ENCODE results near the gene HNRNPDL.
"Not testable (repeated sequence)": the region's sequence is repeated elsewhere in the genome, so short reads cannot be mapped to it uniquely, and the experiment has no call there.

HNRNPDL gene

DNA sequence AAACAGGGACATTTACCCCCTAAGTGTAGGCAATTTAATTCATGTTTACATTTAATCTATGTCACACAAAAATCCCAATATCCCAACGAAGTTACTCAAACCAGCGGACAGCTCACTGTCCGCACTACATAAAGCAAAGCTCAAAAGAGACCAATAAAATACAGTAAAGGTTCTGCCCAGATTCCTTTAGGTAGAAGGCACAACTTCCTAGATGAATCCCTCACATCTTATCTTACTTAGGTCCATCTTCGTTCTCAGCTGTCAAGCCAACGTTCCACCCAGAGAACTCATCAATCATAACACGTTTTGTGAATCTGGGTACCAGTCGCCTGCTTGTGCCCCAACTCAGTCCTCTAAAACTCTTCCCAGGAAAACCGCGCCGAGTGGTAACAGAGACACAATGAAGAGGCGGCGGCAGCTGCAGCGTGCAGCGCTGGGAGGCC, 1.7 kb downstream of the HNRNPDL start:
- Mint-ChIP-seq H3K27me3 (no peaks in the 10 kb centered on the region), H3K4me3 (peak overlapping the region; percentile 98), H3K36me3 (peaks cover 21% of the 10 kb centered on the region), H3K9me3 (no peaks in the 10 kb centered on the region), H3K27ac (peak overlapping the region; percentile 96), H3K4me1 (peaks cover 26% of the 10 kb centered on the region)
- no peak for ATAC-seq (ENCODE audit: low read depth)
- DNase-seq (ENCODE audit: low spot score in 2 of 2) = no peak

DNA sequence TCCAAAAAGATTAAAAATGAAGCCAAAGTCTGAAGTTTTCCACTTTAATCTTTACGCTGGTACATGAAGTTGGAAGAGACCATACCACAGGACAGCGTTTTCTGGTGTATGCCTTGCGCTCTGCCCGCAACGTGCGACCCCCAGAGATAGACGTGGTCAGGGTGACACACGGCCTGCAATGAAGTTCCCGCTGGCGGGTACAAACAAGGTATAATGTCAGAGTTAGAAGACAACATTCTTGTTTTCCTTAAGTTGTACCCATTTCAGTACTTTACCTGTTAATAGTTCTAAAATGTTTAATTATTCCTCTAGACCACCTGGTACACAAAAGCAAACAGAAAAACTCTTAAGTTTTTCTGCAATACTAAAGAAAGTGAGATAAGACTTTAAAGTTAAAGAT, 4.8 kb downstream of the HNRNPDL start:
- no peaks in the 10 kb centered on the region for H3K27me3 Mint-ChIP-seq
- no peak overlapping the region for H3K4me3 Mint-ChIP-seq
- DNase-seq (ENCODE audit: low spot score in 2 of 2) (no peak), ATAC-seq (ENCODE audit: low read depth) (no peak)
- H3K9me3 Mint-ChIP-seq = no peaks in the 10 kb centered on the region
- H3K4me1 Mint-ChIP-seq = peaks cover 23% of the 10 kb centered on the region
- peaks cover 28% of the 10 kb centered on the region for H3K36me3 Mint-ChIP-seq
- no peak overlapping the region for H3K27ac Mint-ChIP-seq

DNA sequence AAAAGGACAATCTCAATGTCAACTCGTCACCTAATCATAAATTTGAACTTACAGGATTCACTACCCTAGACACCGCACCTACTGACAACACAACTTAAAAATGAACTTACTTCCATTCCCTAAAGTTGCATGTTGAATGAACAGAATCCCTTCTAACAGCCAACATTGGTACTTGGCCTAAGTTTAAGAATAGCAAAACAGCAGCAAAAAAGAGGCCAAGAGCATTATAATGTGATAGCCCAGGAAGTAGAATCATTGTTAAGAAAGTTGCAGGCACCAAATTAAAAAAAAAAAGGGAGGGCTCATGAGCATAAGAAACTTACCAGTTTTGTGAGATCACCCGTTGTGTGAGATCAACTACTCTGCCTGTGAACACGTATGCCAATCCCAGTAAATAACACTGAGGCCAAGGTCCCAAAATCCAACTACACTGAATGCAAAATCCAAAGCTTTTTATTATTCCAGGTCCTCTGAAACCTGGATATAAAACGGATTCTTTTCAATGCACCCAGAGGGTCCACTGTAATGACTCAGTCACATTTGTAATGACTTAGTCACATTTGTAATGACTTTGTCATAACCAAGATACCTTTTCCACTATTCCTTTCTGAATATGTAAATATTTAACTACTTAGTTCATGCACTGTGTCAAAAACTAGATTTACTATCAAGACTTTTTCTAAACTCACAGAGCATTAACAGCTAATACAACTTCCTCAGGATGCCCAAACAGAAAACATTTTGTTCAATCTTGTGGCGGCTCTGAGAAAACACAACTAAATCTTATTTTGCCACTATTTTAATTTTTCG, 6.8 kb downstream of the HNRNPDL start:
- ATAC-seq (ENCODE audit: low read depth) (no peak), DNase-seq (ENCODE audit: low spot score in 2 of 2) (no peak)
- H3K9me3 Mint-ChIP-seq = no peaks in the 10 kb centered on the region
- no peak overlapping the region for H3K4me3 Mint-ChIP-seq
- peaks cover 23% of the 10 kb centered on the region for H3K4me1 Mint-ChIP-seq
- H3K27me3 Mint-ChIP-seq = no peaks in the 10 kb centered on the region
- peaks cover 28% of the 10 kb centered on the region for H3K36me3 Mint-ChIP-seq
- peak overlapping the region; percentile 3 for H3K27ac Mint-ChIP-seq

DNA sequence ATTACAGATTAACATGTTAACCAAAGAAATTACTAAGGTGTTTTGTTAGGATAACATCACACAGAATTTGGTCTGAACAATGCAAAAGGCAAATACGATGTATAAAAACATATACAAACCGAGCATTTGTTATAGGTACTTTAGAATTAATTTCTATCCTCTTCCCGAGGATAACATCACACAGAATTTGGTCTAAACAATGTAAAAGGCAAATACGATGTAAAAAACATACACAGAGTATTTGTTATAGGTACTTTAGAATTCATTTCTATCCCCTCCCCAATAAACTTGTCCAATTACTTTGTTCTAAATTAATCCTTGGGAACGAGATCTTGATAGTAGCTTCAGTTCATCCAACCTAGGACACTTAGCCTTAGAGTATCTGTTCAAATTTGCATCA, 7.6 kb downstream of the HNRNPDL start:
- Mint-ChIP-seq H3K27ac (no peak overlapping the region), H3K27me3 (no peaks in the 10 kb centered on the region), H3K4me1 (peaks cover 19% of the 10 kb centered on the region), H3K9me3 (no peaks in the 10 kb centered on the region), H3K4me3 (no peak overlapping the region), H3K36me3 (peaks cover 25% of the 10 kb centered on the region)
- ATAC-seq (ENCODE audit: low read depth) (no peak), DNase-seq (ENCODE audit: low spot score in 2 of 2) (no peak)

DNA sequence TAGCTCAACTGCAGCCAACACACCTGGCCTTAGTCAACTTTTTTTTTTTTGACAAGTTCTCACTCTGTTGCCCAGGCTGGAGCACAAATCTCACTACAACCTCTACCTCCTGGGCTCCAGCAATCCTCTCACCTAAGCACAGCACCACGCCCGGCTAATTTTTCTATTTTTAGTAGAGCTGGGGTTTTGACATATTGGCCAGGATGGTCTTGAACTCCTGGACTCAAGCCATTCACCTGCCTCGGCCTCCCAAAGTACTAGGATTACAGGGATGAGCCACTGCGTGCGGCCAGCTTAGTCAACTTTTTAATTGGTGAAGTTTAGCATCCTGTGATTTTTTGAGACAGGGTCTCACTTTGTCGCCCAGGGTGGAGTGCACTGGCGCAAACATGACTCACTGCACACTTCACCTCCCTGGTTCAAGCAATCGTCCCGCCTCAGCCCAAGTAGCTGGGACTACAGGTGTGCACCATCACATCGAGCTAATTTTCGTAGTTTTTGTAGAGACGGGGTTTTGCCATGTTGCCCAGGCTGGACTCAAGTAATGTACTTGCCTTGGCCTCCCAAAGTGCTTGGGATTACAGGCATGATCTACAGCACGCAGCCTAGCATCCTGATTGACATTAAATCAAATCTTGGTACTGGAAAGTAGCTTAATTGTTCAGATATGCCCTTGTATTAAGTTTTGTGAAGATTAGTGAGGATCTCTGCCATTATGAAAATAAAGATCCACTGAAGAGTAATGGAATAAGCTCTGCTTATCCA, 8.3 kb downstream of the HNRNPDL start:
- no peaks in the 10 kb centered on the region for H3K9me3 Mint-ChIP-seq
- no peaks in the 10 kb centered on the region for H3K27me3 Mint-ChIP-seq
- DNase-seq (ENCODE audit: low spot score in 2 of 2) (no peak), ATAC-seq (ENCODE audit: low read depth) (no peak)
- no peak overlapping the region for H3K27ac Mint-ChIP-seq
- H3K4me3 Mint-ChIP-seq = no peak overlapping the region
- H3K36me3 Mint-ChIP-seq = peaks cover 20% of the 10 kb centered on the region
- H3K4me1 Mint-ChIP-seq = peaks cover 14% of the 10 kb centered on the region

DNA sequence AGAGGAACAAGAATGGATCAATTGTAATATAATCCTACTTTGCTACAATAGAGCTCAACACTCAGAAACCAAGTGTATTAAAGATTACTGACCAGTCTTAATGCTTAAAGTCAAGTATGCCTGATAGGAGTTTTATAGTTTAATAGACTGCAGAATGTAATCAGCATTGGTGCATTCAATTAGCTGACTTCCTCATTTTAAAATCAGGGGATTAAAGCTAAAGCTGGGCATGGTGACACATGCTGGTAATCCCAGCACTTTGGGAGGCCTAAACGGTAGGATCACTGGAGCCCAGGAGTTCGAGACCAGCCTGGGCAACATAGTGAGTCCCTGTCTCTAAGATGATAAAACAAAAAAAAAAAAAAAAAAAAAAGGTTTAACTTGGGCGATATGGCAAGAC, 10.8 kb downstream of the HNRNPDL start:
- peaks cover 11% of the 10 kb centered on the region for H3K4me1 Mint-ChIP-seq
- ATAC-seq (ENCODE audit: low read depth) (no peak), DNase-seq (ENCODE audit: low spot score in 2 of 2) (no peak)
- peaks cover 12% of the 10 kb centered on the region for H3K36me3 Mint-ChIP-seq
- no peaks in the 10 kb centered on the region for H3K9me3 Mint-ChIP-seq
- H3K4me3 Mint-ChIP-seq = no peak overlapping the region
- H3K27ac Mint-ChIP-seq = no peak overlapping the region
- H3K27me3 Mint-ChIP-seq = no peaks in the 10 kb centered on the region

DNA sequence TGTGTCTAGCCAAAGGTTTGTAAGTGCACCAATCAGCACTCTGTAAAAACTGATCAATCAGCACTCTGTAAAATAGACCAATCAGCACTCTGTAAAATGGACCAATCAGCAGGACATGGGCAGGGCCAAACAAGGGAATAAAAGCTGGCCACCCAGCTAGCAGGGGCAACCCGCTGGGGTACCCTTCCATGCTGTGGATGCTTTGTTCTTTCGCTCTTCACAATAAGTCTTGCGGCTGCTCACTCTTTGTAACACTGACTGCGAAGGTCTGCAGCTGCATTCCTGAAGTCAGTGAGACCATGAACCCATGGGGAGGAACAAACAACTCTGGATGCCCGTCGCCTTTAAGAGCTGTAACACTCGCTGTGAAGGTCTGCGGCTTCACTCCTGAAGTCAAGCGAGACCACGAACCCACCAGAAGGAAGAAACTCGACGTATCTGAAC, 14.3 kb downstream of the HNRNPDL start:
- Mint-ChIP-seq H3K27me3 (no peaks in the 10 kb centered on the region), H3K4me3 (peak overlapping the region; percentile 55), H3K9me3 (peaks cover 4% of the 10 kb centered on the region), H3K4me1 (peaks cover 7% of the 10 kb centered on the region), H3K27ac (peak overlapping the region; percentile 50), H3K36me3 (no peaks in the 10 kb centered on the region)
- peak; percentile 53 for ATAC-seq (ENCODE audit: low read depth)
- no peak for DNase-seq (ENCODE audit: low spot score in 2 of 2)

DNA sequence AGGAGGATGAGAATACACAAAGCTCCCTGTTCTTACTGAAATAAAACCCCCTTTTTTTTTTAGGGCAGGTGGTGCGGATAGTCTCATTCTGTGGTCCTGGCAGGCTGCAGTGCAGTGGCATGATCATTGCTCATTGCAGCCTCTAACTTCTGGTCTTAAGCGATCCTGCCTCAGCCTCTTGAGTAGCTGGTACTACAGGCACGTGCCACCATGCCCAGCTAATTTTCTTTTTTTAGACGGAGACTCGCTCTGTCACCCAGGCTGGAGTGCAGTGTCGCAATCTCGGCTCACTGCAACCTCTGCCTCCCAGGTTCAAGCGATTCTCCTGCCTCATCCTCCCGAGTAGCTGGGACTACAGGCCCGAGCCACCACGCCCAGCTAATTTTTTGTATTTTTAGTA, 15.2 kb downstream of the HNRNPDL start:
- ATAC-seq (ENCODE audit: low read depth) = not testable (repeated sequence)

DNA sequence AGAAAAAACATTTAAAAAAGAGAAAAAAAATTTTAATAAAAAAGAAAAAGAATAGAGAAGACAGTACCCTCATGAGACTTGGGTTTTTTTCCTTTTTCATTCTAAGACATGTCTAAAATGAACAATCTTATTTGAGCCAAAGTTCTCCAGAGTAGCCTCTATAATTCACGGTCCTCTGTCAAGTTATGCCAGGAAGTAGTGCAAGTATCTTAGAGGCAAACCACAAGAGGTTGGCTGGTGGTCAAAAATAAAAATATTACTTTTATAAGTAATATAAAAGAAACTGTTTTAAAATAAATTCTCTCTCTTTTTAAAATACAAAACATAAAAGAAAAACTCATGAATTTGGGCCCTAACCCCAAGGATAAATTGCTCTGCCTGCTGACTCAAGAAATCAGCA, 26.5 kb downstream of the HNRNPDL start:
- ATAC-seq (ENCODE audit: low read depth) = no peak
- Mint-ChIP-seq H3K4me3 (no peak overlapping the region), H3K27ac (no peak overlapping the region), H3K9me3 (no peaks in the 10 kb centered on the region), H3K27me3 (peaks cover 5% of the 10 kb centered on the region), H3K36me3 (no peaks in the 10 kb centered on the region), H3K4me1 (no peaks in the 10 kb centered on the region)
- DNase-seq (ENCODE audit: low spot score in 2 of 2) = no peak

More for the DNA sequence above, 15.2 kb downstream of the HNRNPDL start:
- not testable (repeated sequence) for H3K9me3 Mint-ChIP-seq; H3K27ac Mint-ChIP-seq; DNase-seq (ENCODE audit: low spot score in 2 of 2); H3K4me1 Mint-ChIP-seq; H3K27me3 Mint-ChIP-seq; H3K36me3 Mint-ChIP-seq; H3K4me3 Mint-ChIP-seq

DNA sequence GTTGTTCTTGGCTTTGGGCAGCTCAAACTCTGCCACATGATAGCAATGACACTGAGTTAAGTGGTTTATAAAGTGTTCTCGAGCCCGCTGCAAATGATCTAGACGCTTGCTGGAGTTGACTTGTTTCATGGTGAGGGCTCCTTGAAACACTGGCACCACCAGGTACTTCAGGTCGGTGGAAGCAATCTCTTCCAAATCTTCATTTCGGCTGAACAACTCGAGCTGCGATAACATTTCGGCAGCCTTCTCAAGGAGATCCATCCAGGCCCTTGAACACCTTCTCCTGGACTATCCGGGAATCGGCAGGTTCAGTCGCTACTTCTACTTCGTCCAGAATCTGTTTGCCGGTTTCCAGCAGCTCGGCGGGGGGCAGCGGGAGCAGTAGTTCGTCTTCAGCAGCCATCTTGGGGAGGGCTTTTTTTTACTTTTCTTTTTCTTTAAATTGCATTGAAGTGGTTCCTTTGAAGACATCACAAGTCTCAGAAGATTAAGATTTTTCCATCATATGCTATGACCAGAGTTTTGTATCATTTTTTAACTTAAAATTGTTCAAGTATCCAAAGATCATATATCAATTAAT, 28.0 kb downstream of the HNRNPDL start:
- DNase-seq (ENCODE audit: low spot score in 2 of 2) = no peak
- no peak for ATAC-seq (ENCODE audit: low read depth)
- H3K9me3 Mint-ChIP-seq = no peaks in the 10 kb centered on the region
- H3K36me3 Mint-ChIP-seq = no peaks in the 10 kb centered on the region
- H3K4me3 Mint-ChIP-seq = no peak overlapping the region
- no peak overlapping the region for H3K27ac Mint-ChIP-seq
- peaks cover 5% of the 10 kb centered on the region for H3K27me3 Mint-ChIP-seq
- H3K4me1 Mint-ChIP-seq = no peaks in the 10 kb centered on the region

DNA sequence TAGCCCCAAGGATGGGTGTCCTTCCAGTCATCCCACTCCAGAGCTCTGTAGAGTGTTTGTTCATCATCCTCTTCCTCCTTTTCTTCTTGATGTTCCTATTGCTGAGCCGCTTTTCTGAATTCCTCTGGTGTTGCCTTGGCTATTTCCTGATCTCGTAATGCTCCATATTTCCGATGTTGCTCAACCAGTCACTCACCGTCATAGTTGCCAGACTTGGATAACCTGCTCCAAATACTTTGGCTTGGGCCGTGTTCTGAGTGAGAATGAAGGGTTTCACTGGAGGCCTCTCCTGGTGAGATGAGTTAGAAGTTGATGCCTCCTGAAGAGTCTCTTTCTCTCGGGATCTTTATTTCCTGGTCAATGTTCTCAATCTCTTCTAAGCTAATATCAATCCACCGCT, 28.7 kb downstream of the HNRNPDL start:
- DNase-seq (ENCODE audit: low spot score in 2 of 2) (no peak), ATAC-seq (ENCODE audit: low read depth) (no peak)
- H3K36me3 Mint-ChIP-seq = no peaks in the 10 kb centered on the region
- no peaks in the 10 kb centered on the region for H3K4me1 Mint-ChIP-seq
- H3K27me3 Mint-ChIP-seq = peaks cover 5% of the 10 kb centered on the region
- H3K4me3 Mint-ChIP-seq = no peak overlapping the region
- H3K27ac Mint-ChIP-seq = no peak overlapping the region
- no peaks in the 10 kb centered on the region for H3K9me3 Mint-ChIP-seq

DNA sequence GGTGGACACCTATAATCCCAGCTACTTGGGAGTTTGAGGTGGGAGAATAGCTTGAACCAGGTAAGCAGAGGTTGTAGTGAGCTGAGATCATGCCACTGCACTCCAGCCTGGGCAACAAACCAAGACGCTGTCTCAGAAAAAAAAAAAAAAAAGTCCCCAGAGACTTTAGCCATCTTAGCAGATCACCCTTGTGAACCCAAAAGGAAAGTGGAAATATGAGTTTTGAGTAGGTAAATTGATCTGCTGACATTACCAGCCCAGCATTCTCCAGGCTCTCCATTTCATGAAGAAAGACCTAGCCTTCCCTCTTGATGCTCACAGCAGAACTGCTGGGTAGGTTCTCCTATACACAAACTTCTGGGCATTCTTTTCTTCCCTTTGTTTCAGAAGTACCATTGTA, 32.0 kb downstream of the HNRNPDL start:
- no peak overlapping the region for H3K27ac Mint-ChIP-seq
- DNase-seq (ENCODE audit: low spot score in 2 of 2) (no peak), ATAC-seq (ENCODE audit: low read depth) (no peak)
- H3K4me3 Mint-ChIP-seq = no peak overlapping the region
- H3K4me1 Mint-ChIP-seq = no peaks in the 10 kb centered on the region
- peaks cover 5% of the 10 kb centered on the region for H3K27me3 Mint-ChIP-seq
- no peaks in the 10 kb centered on the region for H3K36me3 Mint-ChIP-seq
- H3K9me3 Mint-ChIP-seq = no peaks in the 10 kb centered on the region

DNA sequence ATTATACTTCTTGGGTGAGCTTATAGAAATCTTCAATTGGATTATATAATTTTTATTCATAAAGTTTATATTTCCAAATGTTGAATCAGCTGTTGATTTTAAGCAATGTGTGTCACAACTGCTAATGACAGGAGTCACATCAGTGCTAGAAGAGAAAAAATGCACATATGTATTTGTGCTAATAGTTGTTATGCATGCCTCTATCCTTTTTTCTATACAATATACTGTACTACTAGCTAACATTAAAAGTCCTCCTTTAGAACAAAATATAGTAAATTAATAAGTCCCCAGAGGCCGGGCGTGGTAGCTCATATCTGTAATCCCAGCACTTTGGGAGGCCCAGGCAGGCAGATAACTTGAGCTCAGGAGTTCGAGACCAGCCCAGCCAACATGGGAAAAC, 32.7 kb downstream of the HNRNPDL start:
- ATAC-seq (ENCODE audit: low read depth) (no peak), DNase-seq (ENCODE audit: low spot score in 2 of 2) (no peak)
- peaks cover 5% of the 10 kb centered on the region for H3K27me3 Mint-ChIP-seq
- H3K4me1 Mint-ChIP-seq = no peaks in the 10 kb centered on the region
- no peaks in the 10 kb centered on the region for H3K9me3 Mint-ChIP-seq
- no peak overlapping the region for H3K27ac Mint-ChIP-seq
- no peak overlapping the region for H3K4me3 Mint-ChIP-seq
- no peaks in the 10 kb centered on the region for H3K36me3 Mint-ChIP-seq

DNA sequence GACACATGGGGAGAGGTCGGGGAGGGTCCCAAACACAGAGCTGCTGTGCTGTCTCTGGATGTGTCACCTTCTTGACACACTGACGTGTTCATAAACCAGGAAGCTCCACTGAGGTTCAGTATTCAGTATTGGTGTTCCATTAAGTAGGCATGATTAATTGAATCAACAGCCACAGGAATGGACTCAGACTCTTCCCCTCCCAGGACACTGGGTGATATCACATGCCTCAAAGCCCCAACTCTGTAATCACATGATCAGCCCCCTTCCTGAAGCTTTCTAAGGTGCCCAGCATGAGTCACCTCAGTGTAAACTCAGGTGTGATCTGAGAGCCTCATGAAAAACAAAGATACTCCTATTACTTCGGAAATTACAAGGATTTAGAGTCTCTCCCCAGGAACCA, 35.4 kb downstream of the HNRNPDL start:
- DNase-seq (ENCODE audit: low spot score in 2 of 2) (no peak), ATAC-seq (ENCODE audit: low read depth) (no peak)
- H3K27me3 Mint-ChIP-seq = no peaks in the 10 kb centered on the region
- H3K27ac Mint-ChIP-seq = no peak overlapping the region
- no peaks in the 10 kb centered on the region for H3K4me1 Mint-ChIP-seq
- H3K4me3 Mint-ChIP-seq = no peak overlapping the region
- H3K36me3 Mint-ChIP-seq = no peaks in the 10 kb centered on the region
- no peaks in the 10 kb centered on the region for H3K9me3 Mint-ChIP-seq
